GM18867 (cell line): ENCODE results near the gene NUMB.
"Not testable (repeated sequence)": the region's sequence is repeated elsewhere in the genome, so short reads cannot be mapped to it uniquely, and the experiment has no call there.

Experiments used
- ATAC-seq: cut with Tn5 transposase; IDR thresholded peaks from one replicate; pipeline ENCODE4 v1.9.1; 2021; ENCODE audit warnings: mild to moderate bottlenecking, moderate library complexity; ENCODE audit not compliant: unreplicated experiment

Gene NUMB

GRCh38 chr14:73365727-73366126 lies 92.6 kb downstream of the NUMB start:
- ATAC-seq, result no peak

DNA sequence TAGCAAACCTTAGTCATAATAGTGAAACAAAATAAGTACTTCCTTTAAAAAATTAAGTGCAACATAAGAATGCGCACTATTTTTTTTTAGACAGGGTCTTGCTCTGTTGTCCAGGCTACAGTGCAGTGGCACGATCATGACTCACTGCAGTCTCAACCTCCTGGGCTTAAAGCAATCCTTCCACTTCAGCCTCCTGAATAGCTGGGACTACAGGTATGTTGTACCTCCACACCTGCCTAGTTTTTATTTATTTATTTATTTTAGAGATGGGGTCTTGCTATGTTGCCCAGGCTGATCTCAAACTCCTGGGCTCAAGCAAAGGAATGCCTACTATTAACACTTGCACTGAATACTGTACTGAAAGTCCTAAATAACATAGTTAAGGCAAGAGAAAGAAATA lies 93.8 kb downstream of the NUMB start:
- ATAC-seq, result no peak

- no peak for ATAC-seq
Measured at GRCh38 chr14:73359445-73359844, 98.9 kb downstream of the NUMB start.

- no peak for ATAC-seq
Measured at GRCh38 chr14:73358187-73358586, 100.2 kb downstream of the NUMB start.

GRCh38 chr14:73349091-73349490 lies 109.3 kb downstream of the NUMB start:
- not testable (repeated sequence) for ATAC-seq

- ATAC-seq, result no peak
Measured at GRCh38 chr14:73344319-73344718, 114.0 kb downstream of the NUMB start.

DNA sequence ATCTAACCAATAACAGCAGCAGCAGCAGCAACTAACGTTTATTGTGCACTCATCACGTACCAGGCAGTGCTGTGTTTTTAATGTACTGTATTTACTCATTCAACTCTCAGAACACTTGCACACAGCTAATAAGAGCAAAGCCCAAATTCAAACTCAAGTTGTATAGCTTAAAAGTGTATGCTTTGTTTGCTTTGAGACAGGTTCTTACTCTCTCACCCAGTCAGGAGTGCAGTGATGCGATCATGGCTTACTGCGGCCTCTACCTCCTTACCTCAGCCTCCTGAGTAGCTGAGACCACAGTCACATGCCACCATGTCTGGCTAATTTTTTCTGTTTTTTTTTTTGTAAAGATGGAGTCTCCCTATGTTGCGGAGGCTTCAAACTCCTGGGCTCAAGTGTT lies 115.7 kb downstream of the NUMB start:
- ATAC-seq, result no peak

DNA sequence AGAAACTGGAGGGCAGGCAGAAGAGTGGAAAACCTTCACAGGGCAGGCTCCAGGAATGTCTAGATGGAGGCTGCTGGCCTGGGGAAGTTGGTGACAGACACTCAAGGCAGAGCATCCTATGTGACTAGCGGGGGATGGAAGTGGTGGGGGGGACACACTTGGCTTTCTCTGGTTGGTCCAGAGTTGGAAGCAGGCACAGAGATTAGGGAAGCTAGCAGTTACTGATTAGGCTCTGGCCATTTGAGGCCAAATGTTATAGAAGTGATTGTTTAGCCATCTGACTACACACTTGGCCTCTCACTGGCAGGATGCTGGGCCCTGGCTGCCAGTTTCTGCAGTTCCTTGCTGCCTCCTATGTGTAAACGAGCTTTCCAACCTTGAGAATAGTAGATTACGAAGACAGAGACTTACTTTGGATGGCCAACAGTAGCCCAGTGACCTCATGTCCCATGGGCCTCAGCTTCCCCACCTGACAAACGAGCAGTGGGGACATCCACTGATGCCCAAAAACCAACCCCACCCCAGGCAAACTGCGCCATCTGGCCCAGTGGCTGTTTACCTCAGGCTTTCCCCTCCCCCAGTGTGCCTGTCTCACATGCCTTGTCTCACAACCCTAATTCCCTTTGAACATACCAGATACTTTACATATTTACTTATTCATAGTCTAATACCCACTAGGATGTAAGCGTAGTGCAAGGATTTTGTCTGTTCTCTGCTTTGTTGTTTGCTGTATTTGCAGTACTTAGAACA lies 118.3 kb downstream of the NUMB start:
- ATAC-seq, result no peak

DNA sequence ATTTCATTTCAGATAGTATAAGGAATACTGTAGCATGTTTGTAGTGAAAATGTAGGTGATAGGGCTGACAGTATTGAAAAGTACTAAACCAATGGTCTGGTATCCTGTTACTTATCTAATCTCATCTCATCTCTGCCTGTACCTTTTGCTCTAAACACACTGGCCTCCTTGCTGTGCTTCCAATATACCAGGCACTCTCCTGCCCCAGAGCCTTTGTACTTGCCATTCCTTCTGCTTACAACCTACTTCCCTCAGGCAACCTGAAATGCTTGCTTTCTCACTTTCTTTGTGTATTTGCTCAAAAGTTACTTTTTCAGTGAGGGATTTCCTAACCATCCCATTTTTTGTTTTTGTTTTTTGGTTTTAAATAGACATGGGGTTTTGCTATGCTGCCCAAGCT lies 119.1 kb downstream of the NUMB start:
- no peak for ATAC-seq

GRCh38 chr14:73338551-73338950 lies 119.8 kb downstream of the NUMB start:
- no peak for ATAC-seq

GRCh38 chr14:73333031-73333430 lies 125.3 kb downstream of the NUMB start:
- no peak for ATAC-seq

DNA sequence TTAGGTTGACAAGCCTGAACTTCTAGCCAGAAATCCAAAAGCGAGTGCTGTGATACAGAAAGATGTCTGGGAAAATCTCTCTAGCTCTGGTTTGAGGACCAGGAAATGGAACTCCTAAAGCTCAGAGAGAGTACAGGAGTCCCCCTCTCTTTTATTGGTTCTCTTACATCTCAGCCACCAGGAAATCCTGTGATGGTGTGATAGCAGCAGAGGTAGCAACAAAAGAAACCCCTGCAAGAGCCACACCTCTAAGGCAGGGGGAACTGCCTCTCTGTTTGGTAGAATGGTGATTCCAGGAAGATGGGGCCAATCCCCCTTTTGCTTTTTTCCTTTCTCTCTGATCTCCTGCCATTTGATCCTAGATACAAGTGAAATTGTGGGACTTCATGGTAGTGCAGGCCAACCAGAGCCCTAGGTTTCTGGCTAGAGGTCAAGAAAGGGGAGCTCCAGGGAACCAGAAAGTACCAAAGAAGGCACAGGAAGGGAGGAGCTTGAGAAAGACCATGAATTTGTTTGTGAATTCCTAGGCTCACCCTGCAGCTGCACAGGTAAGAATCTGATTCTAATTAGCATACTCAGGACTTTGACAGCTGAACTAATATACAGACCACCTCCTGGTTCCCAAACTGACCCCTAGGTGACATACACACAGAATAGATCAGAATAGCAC lies 132.6 kb downstream of the NUMB start:
- no peak for ATAC-seq

DNA sequence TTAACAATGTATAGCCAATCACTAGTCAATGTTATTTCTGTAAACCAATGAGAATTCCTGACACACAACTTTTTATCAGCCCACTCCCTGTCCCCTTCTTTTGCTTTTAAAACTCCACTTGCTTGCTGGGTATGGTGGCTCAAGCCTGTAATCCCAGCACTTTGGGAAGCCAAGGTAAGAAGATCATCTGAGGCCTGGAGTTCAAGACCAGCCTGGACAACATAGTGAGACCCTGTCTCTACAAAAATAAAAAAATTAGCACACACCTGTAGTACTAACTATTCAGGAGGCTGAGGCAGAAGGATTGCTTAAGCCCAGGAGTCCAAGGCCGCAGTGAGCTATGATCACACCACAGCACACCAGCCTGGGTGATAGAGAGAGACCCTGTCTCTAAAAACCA lies 133.3 kb downstream of the NUMB start:
- no peak for ATAC-seq

GRCh38 chr14:73324533-73324932 lies 133.8 kb downstream of the NUMB start:
- no peak for ATAC-seq

GRCh38 chr14:73323896-73324399 lies 134.4 kb downstream of the NUMB start:
- no peak for ATAC-seq

GRCh38 chr14:73313151-73313550 lies 145.2 kb downstream of the NUMB start:
- no peak for ATAC-seq

DNA sequence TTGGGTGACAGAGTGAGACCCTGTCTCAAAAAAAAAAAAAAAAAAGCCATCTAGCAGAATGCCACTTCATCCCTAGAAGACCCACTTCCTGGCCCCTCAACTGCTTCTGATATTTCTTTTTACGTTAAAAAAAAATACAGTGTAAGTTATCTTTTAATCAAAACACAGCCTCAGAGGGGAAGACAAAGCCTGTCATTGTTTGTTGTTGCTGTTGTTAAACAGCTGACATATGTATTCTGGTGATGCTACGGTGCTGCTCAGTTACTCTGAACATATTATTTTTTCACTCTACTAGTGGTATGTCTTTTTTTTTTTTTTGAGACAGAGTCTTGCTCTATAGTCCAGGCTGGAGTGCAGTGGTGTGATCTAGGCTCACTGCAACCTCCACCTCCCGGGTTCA lies 145.7 kb downstream of the NUMB start:
- ATAC-seq, result no peak

- no peak for ATAC-seq
Measured at GRCh38 chr14:73311708-73312030, 146.7 kb downstream of the NUMB start.

- ATAC-seq, result not testable (repeated sequence)
Measured at GRCh38 chr14:73309207-73309606, 149.1 kb downstream of the NUMB start.

- no peak for ATAC-seq
Measured at GRCh38 chr14:73307261-73307660, 151.1 kb downstream of the NUMB start.

GRCh38 chr14:73305499-73305898 lies 152.8 kb downstream of the NUMB start:
- no peak for ATAC-seq

GRCh38 chr14:73295198-73295796 lies 163.0 kb downstream of the NUMB start:
- ATAC-seq, result no peak
